HG03139 (cell line): Measurements from ENCODE around the gene C1orf35.

Experiments used
- ATAC-seq: cut with Tn5 transposase; IDR thresholded peaks from one replicate; pipeline ENCODE4 v1.9.1; 2021; ENCODE audit not compliant: unreplicated experiment

C1orf35 gene

GRCh38 chr1:228079601-228080263 lies 23.4 kb downstream of the C1orf35 start:
- ATAC-seq: no peak

GRCh38 chr1:228079013-228079412 lies 24.1 kb downstream of the C1orf35 start:
- ATAC-seq: no peak

GRCh38 chr1:228077565-228078330 lies 25.4 kb downstream of the C1orf35 start:
- ATAC-seq: no peak

GRCh38 chr1:228076796-228077430 lies 26.2 kb downstream of the C1orf35 start:
- no peak for ATAC-seq

GRCh38 chr1:228075801-228076271 lies 27.3 kb downstream of the C1orf35 start:
- ATAC-seq: no peak

GRCh38 chr1:228074954-228075730 lies 28.0 kb downstream of the C1orf35 start:
- ATAC-seq: no peak

- no peak for ATAC-seq
Measured at GRCh38 chr1:228073857-228074545, 29.1 kb downstream of the C1orf35 start.

GRCh38 chr1:228073061-228073856 lies 29.9 kb downstream of the C1orf35 start:
- ATAC-seq: no peak

GRCh38 chr1:228072658-228073043 lies 30.5 kb downstream of the C1orf35 start:
- no peak for ATAC-seq

GRCh38 chr1:228071839-228072657 lies 31.1 kb downstream of the C1orf35 start:
- no peak for ATAC-seq

- no peak for ATAC-seq
Measured at GRCh38 chr1:228070851-228071250, 32.3 kb downstream of the C1orf35 start.

- ATAC-seq: no peak
Measured at GRCh38 chr1:228070173-228070572, 33.0 kb downstream of the C1orf35 start.

- ATAC-seq: no peak
Measured at GRCh38 chr1:228068359-228068758, 34.8 kb downstream of the C1orf35 start.

GRCh38 chr1:228066891-228067654 lies 36.1 kb downstream of the C1orf35 start:
- no peak for ATAC-seq

- no peak for ATAC-seq
Measured at GRCh38 chr1:228066416-228066815, 36.7 kb downstream of the C1orf35 start.

- ATAC-seq: no peak
Measured at GRCh38 chr1:228065543-228066347, 37.4 kb downstream of the C1orf35 start.
